Measurements from ENCODE around the gene MAGI3.
"Not testable (repeated sequence)": the region's sequence is repeated elsewhere in the genome, so short reads cannot be mapped to it uniquely, and the experiment has no call there.

The MAGI3 gene

GRCh38 chr1:113587475-113587874 lies 197.2 kb downstream of the MAGI3 start:
- DNase-seq, result no peak

DNA sequence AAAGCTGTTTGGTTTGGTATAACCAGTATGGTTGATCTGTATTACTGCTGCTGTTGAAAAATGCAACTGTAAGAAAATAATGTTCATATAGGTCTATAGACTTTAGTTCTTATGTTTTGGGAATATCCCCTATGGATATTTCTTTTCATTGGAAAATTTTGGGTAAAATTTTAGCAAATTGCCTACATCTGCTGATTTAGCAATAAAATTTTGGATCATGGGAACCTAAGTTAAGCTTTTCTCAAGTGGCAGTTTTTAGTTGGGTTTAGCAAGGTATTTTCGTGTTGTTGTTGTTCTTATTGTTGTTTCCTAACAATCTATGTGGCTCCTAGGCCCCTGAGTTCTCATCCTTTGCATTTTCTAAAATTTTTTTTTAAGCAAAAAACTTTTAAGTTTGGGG lies 201.9 kb downstream of the MAGI3 start:
- DNase-seq, result no peak

DNA sequence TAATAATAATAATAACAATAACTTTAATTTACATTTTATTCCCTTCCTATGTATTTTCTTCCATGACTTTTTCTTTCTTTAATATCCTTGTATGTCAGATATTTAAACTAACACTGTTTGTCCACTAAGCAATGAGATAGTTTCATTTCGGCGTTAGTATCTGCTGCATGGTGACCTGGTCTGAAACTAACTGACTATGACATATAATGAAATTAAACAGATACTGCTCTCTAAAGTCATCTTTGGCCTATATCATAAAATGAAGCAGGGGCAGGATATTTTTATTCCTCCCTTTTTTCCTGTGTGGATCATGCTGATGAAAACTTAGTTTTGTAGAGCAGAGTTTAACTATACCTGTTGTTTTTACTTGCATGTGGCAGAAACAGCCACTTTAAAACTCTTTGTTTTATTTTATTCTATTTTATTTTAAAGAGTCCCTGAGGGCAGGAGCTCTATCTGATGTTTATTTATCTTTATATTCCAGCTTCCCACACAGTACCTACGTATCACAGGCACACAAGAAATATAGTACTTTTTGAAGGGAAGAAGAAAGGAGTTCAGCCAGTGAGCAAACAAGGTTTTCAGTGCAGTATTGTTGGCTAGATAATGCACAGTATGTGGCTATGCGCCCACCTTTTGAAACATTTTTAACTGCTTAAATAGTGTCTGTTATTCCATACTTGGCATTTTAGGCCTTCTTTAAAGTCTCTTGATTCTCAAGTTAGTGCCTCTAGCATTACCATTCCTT lies 203.4 kb downstream of the MAGI3 start:
- no peak for DNase-seq

GRCh38 chr1:113604466-113604865 lies 214.2 kb downstream of the MAGI3 start:
- DNase-seq, result not testable (repeated sequence)

DNA sequence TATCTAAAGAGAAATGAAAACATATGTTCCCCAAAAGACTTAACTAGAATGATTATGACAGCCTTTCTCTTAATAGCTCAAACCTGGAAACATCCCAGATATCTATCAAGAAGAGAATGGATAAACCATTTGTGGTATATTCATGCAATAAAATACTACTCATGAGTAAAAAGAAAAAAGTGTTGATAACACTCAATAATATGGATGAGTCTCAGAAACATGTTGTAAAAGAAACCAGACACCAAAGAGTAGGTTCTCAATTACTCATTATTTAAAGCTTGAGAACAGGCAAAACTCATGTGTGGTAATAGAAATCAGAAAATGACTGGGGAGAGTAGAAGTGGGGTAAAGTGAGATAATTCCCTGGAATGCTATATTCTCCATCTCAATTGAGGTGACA lies 214.8 kb downstream of the MAGI3 start:
- DNase-seq, result no peak

GRCh38 chr1:113608399-113608798 lies 218.1 kb downstream of the MAGI3 start:
- no peak for DNase-seq

- DNase-seq, result no peak
Observed at GRCh38 chr1:113610372-113610771, 220.1 kb downstream of the MAGI3 start.

GRCh38 chr1:113615425-113615824 lies 225.1 kb downstream of the MAGI3 start:
- no peak for DNase-seq

DNA sequence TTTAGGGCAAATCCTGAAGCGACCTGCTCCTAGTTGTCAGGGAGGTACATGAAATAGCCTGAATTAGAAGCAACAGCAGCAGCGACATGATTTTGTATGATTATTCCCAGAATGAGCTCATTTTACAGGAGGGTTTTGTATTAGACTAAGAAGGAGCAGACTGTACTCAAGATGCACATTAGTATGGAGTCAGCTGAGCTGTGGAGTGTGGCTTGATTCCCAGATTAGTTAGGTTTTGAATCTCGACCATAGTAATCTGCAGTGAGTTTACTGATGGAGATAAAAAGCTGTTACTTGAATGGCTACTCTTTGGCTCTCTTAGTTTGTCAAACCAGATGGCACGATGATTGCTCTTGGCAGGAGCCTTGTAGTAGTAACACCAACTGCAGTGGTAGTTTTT lies 225.8 kb downstream of the MAGI3 start:
- no peak for DNase-seq

DNA sequence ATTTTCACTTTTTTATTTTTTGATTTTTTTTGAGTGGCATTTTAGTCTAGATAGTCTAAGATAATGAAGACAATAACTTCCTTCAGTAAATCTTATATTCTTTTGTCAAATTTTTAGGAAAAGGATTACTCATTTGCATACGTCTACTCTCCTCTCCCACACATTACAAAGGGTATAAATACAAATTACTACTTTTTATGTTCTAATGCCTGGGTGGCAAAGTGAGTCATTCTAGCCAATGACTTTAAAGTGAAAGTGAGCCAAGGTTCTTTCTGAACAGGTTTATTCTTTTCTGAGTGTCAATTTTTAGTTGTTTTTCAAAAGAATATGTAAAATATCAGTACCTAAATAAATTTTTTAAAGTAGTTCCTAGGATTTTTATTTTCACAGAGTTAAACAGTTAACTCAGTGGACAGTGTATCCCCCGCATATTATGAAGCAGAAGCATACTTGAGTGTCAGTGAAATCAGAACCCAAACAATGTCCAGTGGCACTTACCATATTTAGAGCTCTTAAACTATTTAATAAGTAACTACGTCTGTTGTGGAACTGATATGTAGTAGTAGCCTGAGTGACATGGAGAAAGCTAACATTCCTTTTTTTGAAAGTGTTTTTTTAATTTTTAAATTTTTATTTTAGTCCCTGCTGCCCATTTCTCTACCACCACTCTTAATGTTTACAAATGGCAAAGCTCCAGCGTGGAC lies 227.3 kb downstream of the MAGI3 start:
- DNase-seq, result no peak

GRCh38 chr1:113628997-113629396 lies 238.7 kb downstream of the MAGI3 start:
- DNase-seq, result no peak

DNA sequence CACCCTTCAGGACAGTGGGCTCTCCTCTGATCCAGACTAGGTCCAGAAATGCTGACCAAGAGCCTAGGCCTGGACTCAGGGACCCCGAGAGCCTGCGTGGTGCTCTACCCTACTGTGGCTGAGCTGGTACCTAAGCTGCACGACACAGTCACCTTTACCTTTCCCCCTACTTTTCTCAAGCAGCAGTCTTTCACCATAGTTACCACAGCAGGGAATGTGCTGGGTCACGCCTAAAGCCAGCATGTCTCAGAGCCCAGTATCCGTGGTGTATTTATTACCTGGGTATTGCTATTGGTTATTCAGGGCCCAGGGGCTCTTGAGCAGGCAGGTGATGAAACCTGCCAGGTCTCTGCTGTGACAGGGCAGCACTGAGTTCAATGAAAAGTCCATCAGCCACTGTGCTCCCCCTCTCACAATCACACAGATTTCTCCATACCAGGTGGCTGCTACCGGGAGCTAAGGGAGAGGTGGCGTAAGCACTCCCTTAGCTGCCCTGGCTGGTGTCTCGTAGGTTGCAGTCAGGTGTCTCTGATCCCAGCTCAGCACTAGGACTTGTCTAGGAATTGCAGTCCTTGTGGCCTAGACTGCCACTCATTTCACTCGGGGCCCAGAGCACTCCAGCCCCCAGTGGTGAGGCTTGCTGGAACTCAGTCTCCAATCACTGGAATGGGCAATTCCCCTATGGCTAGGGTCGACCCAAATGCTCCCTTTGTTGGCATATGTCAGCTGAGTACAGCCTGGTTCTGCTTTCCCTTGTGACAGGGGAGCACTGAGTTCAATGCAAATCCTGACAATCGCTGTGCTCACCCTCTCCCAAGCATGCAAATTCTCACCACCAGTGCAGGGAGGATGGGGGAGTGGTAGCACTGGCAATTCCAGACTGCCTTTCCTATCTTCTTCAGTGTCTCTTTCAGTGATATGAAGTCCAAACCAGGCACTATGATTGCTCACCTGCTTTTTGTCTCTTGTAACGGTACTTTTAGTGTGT lies 240.3 kb downstream of the MAGI3 start:
- DNase-seq, result no peak

DNA sequence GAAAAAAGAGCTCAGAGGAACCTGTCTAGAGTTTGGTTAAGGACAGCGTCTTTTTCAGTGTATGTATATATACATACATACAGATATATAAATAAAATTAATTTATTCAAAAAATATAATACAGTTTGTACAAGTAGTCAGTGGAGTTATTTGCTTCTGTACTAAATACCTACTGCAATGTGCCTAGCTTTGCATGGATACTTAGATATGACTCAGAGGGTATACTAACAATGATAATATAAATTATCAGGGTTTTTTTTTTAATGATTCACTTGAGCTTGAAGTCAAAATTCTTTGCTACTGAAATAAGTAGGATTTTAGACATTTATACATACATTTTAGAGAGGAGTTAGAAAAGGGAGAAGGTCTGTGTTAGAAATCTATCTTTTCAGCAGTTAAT lies 251.1 kb downstream of the MAGI3 start:
- DNase-seq, result no peak

- DNase-seq, result no peak
Observed at GRCh38 chr1:113647164-113647563, 256.8 kb downstream of the MAGI3 start.

GRCh38 chr1:113648478-113648877 lies 258.2 kb downstream of the MAGI3 start:
- no peak for DNase-seq

DNA sequence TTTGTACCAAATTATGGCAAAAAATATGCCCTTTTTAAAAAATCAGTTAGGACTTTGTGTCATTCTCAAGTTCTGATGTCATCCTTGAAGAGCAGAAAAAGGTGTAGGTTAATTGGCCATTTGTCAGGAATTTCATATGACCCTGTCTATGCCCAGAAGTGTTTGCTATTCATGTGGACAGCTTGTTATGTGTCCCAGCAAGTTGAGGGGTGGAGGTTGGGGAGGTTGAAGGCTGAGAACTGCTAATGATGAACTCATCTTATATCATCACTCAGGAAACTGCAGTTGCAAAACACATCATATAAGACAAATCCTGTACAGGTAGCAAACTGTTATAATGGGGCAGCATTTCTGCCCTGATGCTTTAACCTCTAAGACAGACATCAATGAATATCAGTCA lies 262.5 kb downstream of the MAGI3 start:
- DNase-seq, result no peak

- no peak for DNase-seq
Observed at GRCh38 chr1:113653741-113654140, 263.4 kb downstream of the MAGI3 start.

- no peak for DNase-seq
Observed at GRCh38 chr1:113654883-113655282, 264.6 kb downstream of the MAGI3 start.

- no peak for DNase-seq
Observed at GRCh38 chr1:113657126-113657525, 266.8 kb downstream of the MAGI3 start.

- no peak for DNase-seq
Observed at GRCh38 chr1:113657556-113658063, 267.3 kb downstream of the MAGI3 start.

- no peak for DNase-seq
Observed at GRCh38 chr1:113659035-113659434, 268.7 kb downstream of the MAGI3 start.

GRCh38 chr1:113659556-113659955 lies 269.2 kb downstream of the MAGI3 start:
- no peak for DNase-seq

- DNase-seq, result no peak
Observed at GRCh38 chr1:113660088-113660487, 269.8 kb downstream of the MAGI3 start.

Measured in CD4-positive, alpha-beta T cell treated with Interleukin-4 for 4 hours (primary cell).